K562 (cell line): ENCODE results near the gene EIF2S1. TPM values are rescaled to one million over a fixed set of nuclear protein-coding genes. Genes with fewer than 3 reads are reported as not detected.

ENCODE experiments used
- DEAF1 ChIP-seq: fragments of 450-650 bp; formaldehyde crosslinking; IDR thresholded peaks from 2 replicates; pipeline ENCODE4 v1.4.0; 2020; ENCODE audit warnings: mild to moderate bottlenecking, moderate library complexity
- FIP1L1 ChIP-seq: fragments of 200-400 bp; formaldehyde crosslinking; IDR thresholded peaks from 2 replicates; pipeline ENCODE4 v1.6.1; 2018; ENCODE audit warnings: mild to moderate bottlenecking, low read depth, low read length; ENCODE audit not compliant: poor library complexity, severe bottlenecking
- FOXA3 ChIP-seq, 2 experiments: fragments of 450-650 bp in 1 of 2; sonication (generic) in 1 of 2; formaldehyde crosslinking; IDR thresholded peaks in 1 of 2; conservative IDR thresholded peaks in 1 of 2; 2 replicates each; pipeline versions ENCODE4 v1.4.0 to v1.8.0; 2020 to 2022; ENCODE audit warnings: mild to moderate bottlenecking in 2 of 2, missing genetic modification reagents in 1 of 2
- GATAD2A ChIP-seq: fragments of 450-650 bp; IDR thresholded peaks from 2 replicates; pipeline ENCODE4 v1.6.1; 2017
- POU5F1 ChIP-seq: fragments of 150-350 bp; IDR thresholded peaks from 2 replicates; pipeline ENCODE4 v1.6.1; 2014; ENCODE audit warnings: borderline replicate concordance, low read length, low read depth, mild to moderate bottlenecking; ENCODE audit not compliant: partially characterized antibody
- RBM34 ChIP-seq: fragments of 200-400 bp; formaldehyde crosslinking; IDR thresholded peaks from 2 replicates; pipeline ENCODE4 v1.6.1; 2018; ENCODE audit warnings: low read length, borderline replicate concordance; ENCODE audit not compliant: insufficient read depth
- TGIF2 ChIP-seq: sonication (generic); formaldehyde crosslinking; IDR thresholded peaks from 2 replicates; pipeline ENCODE4 v1.8.1; 2022; ENCODE audit warnings: mild to moderate bottlenecking, missing genetic modification reagents, moderate library complexity
- ZNF253 ChIP-seq: fragments of 250-450 bp; sonication (Bioruptor Pico); conservative IDR thresholded peaks from 2 replicates; pipeline ENCODE4 v1.6.1; 2021; ENCODE audit warnings: mild to moderate bottlenecking
- ZNF384 ChIP-seq: IDR thresholded peaks from 2 replicates; pipeline ENCODE4 v1.6.1; 2012; ENCODE audit warnings: low read depth, low read length, improper control_type of control experiment
- ZNF561 ChIP-seq: fragments of 450-650 bp; formaldehyde crosslinking; conservative IDR thresholded peaks from 2 replicates; pipeline ENCODE4 v1.4.0; 2020; ENCODE audit warnings: mild to moderate bottlenecking, moderate library complexity
- ZNF589 ChIP-seq: fragments of 200-800 bp; sonication (Bioruptor generic); IDR thresholded peaks from 2 replicates; pipeline ENCODE4 v1.6.1; 2016; ENCODE audit warnings: low read depth, missing genetic modification characterization, missing compliant biosample characterization
- ZNF696 ChIP-seq: fragments of 250-450 bp; sonication (Bioruptor Pico); conservative IDR thresholded peaks from 2 replicates; pipeline ENCODE4 v1.4.0; 2020; ENCODE audit warnings: mild to moderate bottlenecking, moderate library complexity
- polyA plus RNA-seq, 8 experiments: library from polyadenylated mRNA; depleted of rRNA in 4 of 8; stranded (reverse) in 5 of 8; unstranded in 3 of 8; fragments of >200 nt; fragmentation: Nextera tagmentation in 2 of 8; fragmentation: Illumina TruSeq in 1 of 8; extraction: Ambion mirVana in 2 of 8; extraction: Trizol in 1 of 8; gene quantifications; 2 replicates each; pipeline versions ENCODE4 v1.2.1 to v1.2.3, GENCODE V29; 2011 to 2014; ENCODE audit warnings: inconsistent platforms in 1 of 8, missing spikeins in 1 of 8
- total RNA-seq, 7 experiments: library from RNA; depleted of rRNA in 6 of 7; stranded (reverse); fragments of >200 nt in 6 of 7; fragmentation: Illumina TruSeq in 2 of 7; extraction: Trizol in 2 of 7; gene quantifications; 2 replicates each; pipeline versions ENCODE4 v1.2.1 to v1.2.3, GENCODE V29; 2011 to 2021; ENCODE audit warnings: low replicate concordance in 1 of 7
- TF ChIP-seq, protein P1 (sequence below): fragments of 200-600 bp; sonication (generic); IDR thresholded peaks from one replicate; pipeline ENCODE4 v1.6.1; 2012; ENCODE audit warnings: mild to moderate bottlenecking, low read depth, low read length, inconsistent platforms
- TF ChIP-seq, protein P2 (sequence below): sonication (generic); formaldehyde crosslinking; IDR thresholded peaks from 2 replicates; pipeline ENCODE4 v1.5.0; 2020; ENCODE audit warnings: missing genetic modification reagents

Gene EIF2S1
- total and polyA plus RNA-seq, 9 of the 15 experiments (the other 6 are each of a cell fraction or from before 2014, with no cell fraction given): 216 to 1,018 (median 332) TPM

GRCh38 chr14:67360470-67361206 lies 510 bp downstream of the EIF2S1 start (continued):
- TF ChIP-seq, protein P1, sequence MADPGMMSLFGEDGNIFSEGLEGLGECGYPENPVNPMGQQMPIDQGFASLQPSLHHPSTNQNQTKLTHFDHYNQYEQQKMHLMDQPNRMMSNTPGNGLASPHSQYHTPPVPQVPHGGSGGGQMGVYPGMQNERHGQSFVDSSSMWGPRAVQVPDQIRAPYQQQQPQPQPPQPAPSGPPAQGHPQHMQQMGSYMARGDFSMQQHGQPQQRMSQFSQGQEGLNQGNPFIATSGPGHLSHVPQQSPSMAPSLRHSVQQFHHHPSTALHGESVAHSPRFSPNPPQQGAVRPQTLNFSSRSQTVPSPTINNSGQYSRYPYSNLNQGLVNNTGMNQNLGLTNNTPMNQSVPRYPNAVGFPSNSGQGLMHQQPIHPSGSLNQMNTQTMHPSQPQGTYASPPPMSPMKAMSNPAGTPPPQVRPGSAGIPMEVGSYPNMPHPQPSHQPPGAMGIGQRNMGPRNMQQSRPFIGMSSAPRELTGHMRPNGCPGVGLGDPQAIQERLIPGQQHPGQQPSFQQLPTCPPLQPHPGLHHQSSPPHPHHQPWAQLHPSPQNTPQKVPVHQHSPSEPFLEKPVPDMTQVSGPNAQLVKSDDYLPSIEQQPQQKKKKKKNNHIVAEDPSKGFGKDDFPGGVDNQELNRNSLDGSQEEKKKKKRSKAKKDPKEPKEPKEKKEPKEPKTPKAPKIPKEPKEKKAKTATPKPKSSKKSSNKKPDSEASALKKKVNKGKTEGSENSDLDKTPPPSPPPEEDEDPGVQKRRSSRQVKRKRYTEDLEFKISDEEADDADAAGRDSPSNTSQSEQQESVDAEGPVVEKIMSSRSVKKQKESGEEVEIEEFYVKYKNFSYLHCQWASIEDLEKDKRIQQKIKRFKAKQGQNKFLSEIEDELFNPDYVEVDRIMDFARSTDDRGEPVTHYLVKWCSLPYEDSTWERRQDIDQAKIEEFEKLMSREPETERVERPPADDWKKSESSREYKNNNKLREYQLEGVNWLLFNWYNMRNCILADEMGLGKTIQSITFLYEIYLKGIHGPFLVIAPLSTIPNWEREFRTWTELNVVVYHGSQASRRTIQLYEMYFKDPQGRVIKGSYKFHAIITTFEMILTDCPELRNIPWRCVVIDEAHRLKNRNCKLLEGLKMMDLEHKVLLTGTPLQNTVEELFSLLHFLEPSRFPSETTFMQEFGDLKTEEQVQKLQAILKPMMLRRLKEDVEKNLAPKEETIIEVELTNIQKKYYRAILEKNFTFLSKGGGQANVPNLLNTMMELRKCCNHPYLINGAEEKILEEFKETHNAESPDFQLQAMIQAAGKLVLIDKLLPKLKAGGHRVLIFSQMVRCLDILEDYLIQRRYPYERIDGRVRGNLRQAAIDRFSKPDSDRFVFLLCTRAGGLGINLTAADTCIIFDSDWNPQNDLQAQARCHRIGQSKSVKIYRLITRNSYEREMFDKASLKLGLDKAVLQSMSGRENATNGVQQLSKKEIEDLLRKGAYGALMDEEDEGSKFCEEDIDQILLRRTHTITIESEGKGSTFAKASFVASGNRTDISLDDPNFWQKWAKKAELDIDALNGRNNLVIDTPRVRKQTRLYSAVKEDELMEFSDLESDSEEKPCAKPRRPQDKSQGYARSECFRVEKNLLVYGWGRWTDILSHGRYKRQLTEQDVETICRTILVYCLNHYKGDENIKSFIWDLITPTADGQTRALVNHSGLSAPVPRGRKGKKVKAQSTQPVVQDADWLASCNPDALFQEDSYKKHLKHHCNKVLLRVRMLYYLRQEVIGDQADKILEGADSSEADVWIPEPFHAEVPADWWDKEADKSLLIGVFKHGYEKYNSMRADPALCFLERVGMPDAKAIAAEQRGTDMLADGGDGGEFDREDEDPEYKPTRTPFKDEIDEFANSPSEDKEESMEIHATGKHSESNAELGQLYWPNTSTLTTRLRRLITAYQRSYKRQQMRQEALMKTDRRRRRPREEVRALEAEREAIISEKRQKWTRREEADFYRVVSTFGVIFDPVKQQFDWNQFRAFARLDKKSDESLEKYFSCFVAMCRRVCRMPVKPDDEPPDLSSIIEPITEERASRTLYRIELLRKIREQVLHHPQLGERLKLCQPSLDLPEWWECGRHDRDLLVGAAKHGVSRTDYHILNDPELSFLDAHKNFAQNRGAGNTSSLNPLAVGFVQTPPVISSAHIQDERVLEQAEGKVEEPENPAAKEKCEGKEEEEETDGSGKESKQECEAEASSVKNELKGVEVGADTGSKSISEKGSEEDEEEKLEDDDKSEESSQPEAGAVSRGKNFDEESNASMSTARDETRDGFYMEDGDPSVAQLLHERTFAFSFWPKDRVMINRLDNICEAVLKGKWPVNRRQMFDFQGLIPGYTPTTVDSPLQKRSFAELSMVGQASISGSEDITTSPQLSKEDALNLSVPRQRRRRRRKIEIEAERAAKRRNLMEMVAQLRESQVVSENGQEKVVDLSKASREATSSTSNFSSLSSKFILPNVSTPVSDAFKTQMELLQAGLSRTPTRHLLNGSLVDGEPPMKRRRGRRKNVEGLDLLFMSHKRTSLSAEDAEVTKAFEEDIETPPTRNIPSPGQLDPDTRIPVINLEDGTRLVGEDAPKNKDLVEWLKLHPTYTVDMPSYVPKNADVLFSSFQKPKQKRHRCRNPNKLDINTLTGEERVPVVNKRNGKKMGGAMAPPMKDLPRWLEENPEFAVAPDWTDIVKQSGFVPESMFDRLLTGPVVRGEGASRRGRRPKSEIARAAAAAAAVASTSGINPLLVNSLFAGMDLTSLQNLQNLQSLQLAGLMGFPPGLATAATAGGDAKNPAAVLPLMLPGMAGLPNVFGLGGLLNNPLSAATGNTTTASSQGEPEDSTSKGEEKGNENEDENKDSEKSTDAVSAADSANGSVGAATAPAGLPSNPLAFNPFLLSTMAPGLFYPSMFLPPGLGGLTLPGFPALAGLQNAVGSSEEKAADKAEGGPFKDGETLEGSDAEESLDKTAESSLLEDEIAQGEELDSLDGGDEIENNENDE: no peak
- TF ChIP-seq ZNF561 (CRISPR knock-in tag) (no peak; the same call in 1 of the 2 replicates), FOXA3 (CRISPR knock-in tag; conservative IDR thresholded peaks at IDR 0.05 in 1 of 2, IDR thresholded peaks at IDR 0.05 in 1 of 2) (no peak), RBM34 (no peak), ZNF696 (CRISPR knock-in tag) (no peak), ZNF589 (CRISPR knock-in tag) (no peak), DEAF1 (CRISPR knock-in tag) (no peak), GATAD2A (no peak), TGIF2 (CRISPR knock-in tag) (no peak), FIP1L1 (no peak), ZNF384 (no peak), POU5F1 (no peak), ZNF253 (CRISPR knock-in tag) (no peak)
- TF ChIP-seq, protein P2, sequence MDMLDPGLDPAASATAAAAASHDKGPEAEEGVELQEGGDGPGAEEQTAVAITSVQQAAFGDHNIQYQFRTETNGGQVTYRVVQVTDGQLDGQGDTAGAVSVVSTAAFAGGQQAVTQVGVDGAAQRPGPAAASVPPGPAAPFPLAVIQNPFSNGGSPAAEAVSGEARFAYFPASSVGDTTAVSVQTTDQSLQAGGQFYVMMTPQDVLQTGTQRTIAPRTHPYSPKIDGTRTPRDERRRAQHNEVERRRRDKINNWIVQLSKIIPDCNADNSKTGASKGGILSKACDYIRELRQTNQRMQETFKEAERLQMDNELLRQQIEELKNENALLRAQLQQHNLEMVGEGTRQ (CRISPR knock-in tag): no peak
